ENCODE measurements around the gene PPP3CA.

DNA sequence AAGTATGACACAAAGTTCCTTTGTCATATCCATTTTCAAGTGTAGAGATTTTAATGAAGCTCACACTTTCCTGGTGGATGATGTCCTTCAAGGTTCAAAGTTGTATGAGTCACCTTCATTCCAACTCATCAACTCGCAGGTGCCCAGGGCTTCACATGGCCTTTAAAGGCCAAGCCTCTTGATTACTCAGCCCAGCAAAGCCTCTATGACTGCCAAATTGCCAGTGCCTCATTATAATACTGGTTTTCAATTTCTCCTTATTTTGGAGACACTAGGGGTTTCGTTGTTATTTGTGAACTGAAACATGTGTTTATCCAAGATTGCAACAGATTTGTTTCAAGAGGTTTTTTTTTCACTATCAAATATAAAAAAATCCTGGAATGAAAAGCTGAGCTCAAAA is 45.9 kb upstream of the PPP3CA start:
- TF ChIP-seq, protein P1, sequence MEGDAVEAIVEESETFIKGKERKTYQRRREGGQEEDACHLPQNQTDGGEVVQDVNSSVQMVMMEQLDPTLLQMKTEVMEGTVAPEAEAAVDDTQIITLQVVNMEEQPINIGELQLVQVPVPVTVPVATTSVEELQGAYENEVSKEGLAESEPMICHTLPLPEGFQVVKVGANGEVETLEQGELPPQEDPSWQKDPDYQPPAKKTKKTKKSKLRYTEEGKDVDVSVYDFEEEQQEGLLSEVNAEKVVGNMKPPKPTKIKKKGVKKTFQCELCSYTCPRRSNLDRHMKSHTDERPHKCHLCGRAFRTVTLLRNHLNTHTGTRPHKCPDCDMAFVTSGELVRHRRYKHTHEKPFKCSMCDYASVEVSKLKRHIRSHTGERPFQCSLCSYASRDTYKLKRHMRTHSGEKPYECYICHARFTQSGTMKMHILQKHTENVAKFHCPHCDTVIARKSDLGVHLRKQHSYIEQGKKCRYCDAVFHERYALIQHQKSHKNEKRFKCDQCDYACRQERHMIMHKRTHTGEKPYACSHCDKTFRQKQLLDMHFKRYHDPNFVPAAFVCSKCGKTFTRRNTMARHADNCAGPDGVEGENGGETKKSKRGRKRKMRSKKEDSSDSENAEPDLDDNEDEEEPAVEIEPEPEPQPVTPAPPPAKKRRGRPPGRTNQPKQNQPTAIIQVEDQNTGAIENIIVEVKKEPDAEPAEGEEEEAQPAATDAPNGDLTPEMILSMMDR (IDR thresholded peaks at IDR 0.05): no peak
- no peak for TF ChIP-seq EZH2 (IDR thresholded peaks at IDR 0.05)

Data from neural progenitor cell (in vitro differentiated cells).